Measurements from ENCODE around the gene COG5. TPM values are rescaled to one million over a fixed set of nuclear protein-coding genes. Genes with fewer than 3 reads are reported as not detected.

The COG5 gene
- total RNA-seq, 1 experiment from 2014 or later: 20.2 TPM

- no CpG with 5 or more reads among the region's 4 CpGs for WGBS (ENCODE audit: extremely low coverage, insufficient read length, low lambda C conversion rate)
- Histone ChIP-seq H4K91ac (ENCODE audit: insufficient read length, low read depth, low read length) (no peak overlapping the region), H3K4me1 (ENCODE audit: insufficient read depth, low read length) (no peaks in the 10 kb centered on the region), H2BK15ac (ENCODE audit: low read depth, low read length) (no peak overlapping the region), H2AK5ac (ENCODE audit: insufficient read length, low read length) (no peak overlapping the region), H3K56ac (ENCODE audit: insufficient read length, low read depth, low read length) (no peak overlapping the region), H3K4ac (ENCODE audit: low read depth, low read length) (no peak overlapping the region), H4K5ac (ENCODE audit: insufficient read length, low read depth, low read length) (no peak overlapping the region), H3K79me2 (ENCODE audit: insufficient read depth, low read length) (no peaks in the 10 kb centered on the region), H2AFZ (ENCODE audit: low read length) (no peak overlapping the region), H3K79me1 (ENCODE audit: insufficient read depth, low read depth, low read length, poor library complexity, severe bottlenecking) (no peaks in the 10 kb centered on the region), H3K18ac (ENCODE audit: insufficient read length, low read depth, low read length) (no peak overlapping the region), H3K27me3 (ENCODE audit: insufficient read depth, low read length) (no peaks in the 10 kb centered on the region), H4K20me1 (ENCODE audit: control insufficient read depth, insufficient read depth, insufficient read length) (no peaks in the 10 kb centered on the region), H2BK20ac (ENCODE audit: low read depth, low read length, poor library complexity, severe bottlenecking) (no peak overlapping the region), H3K23me2 (ENCODE audit: insufficient read length, low read depth, low read length, poor library complexity, severe bottlenecking) (no peaks in the 10 kb centered on the region), H3T11ph (ENCODE audit: low read length) (no peak overlapping the region), H3K9me3 (ENCODE audit: control insufficient read depth, low read depth, low read length) (no peaks in the 10 kb centered on the region), H3K23ac (ENCODE audit: insufficient read length, low read depth, low read length) (no peak overlapping the region), H3K9ac (ENCODE audit: extremely low read depth, insufficient read length, low read length) (no peak overlapping the region), H2BK120ac (ENCODE audit: low read depth, low read length, poor library complexity, severe bottlenecking) (no peak overlapping the region), H3K4me2 (ENCODE audit: insufficient read depth, insufficient read length, low read length) (no peak overlapping the region), H3K27ac (ENCODE audit: insufficient read length, low read depth, low read length) (no peak overlapping the region), H4K8ac (replicated peaks; ENCODE audit: insufficient read length, low read depth, low read length) (no peak overlapping the region), H2BK5ac (ENCODE audit: insufficient read length, low read length) (no peak overlapping the region), H3K14ac (ENCODE audit: insufficient read depth, low read length) (no peak overlapping the region), H2BK12ac (ENCODE audit: insufficient read length, low read depth, low read length) (no peak overlapping the region)
- H3K36me3 Mint-ChIP-seq (ENCODE audit: insufficient read depth in 1 of 3, low read depth in 3 of 3): peaks cover 6 to 25% (median 14%) of the 10 kb centered on the region in 3 experiments
- no peak for TF ChIP-seq CTCF (conservative IDR thresholded peaks at IDR 0.05)
- H3K9me3 Mint-ChIP-seq: no peaks in the 10 kb centered on the region
- H3K27me3 Mint-ChIP-seq (ENCODE audit: low read depth): no peaks in the 10 kb centered on the region
- H3K4me3 Mint-ChIP-seq: no peak overlapping the region
- H3K4me1 Mint-ChIP-seq: no peaks in the 10 kb centered on the region
- H3K27ac Mint-ChIP-seq: no peak overlapping the region
- DNase-seq: no peak
Observed at GRCh38 chr7:107573537-107573936, 9.8 kb upstream of the COG5 start.

All from H9 (cell line).